Panc1 (cell line): ENCODE measurements around the gene RITA1. TPM values are rescaled to one million over a fixed set of nuclear protein-coding genes. Genes with fewer than 3 reads are reported as not detected.

ENCODE experiments used
- ATAC-seq: fragments of 200-7000 bp; cut with Tn5 transposase; 2 replicates; pipeline ENCODE4 v1.9.1; 2020; ENCODE audit warnings: mild to moderate bottlenecking, moderate library complexity
- BruUV-seq: library from RNA; stranded (reverse); fragments of 400-500 nt; replicated peaks from 2 replicates; lab custom pipeline; 2021; lab: Mats Ljungman, UMichigan
- CTCF ChIA-PET: fragments of 300-600 bp; sonication (Branson Sonifier 250); formaldehyde crosslinking; loops from one replicate; lab custom pipeline; 2022; ENCODE audit warnings: antibody characterized with exemption; lab: Charles Lee
- POLR2A ChIA-PET: fragments of 300-600 bp; sonication (Branson Sonifier 250); formaldehyde crosslinking; loops from one replicate; lab custom pipeline; 2022; ENCODE audit warnings: antibody characterized with exemption; lab: Charles Lee
- DNase-seq: peaks from one replicate; pipeline ENCODE4 v3.0.0-alpha.2; 2010; ENCODE audit warnings: low read depth, low spot score
- H3K27ac ChIP-seq: 2 replicates; pipeline ENCODE4 v1.5.1; 2011; ENCODE audit warnings: mild to moderate bottlenecking, low read length, inconsistent platforms
- H3K27me3 ChIP-seq: fragments of 200-500 bp; sonication (Bioruptor generic); 2 replicates; pipeline ENCODE4 v1.6.0; 2014; ENCODE audit warnings: low read length, inconsistent platforms; ENCODE audit not compliant: control insufficient read depth, insufficient read depth
- H3K36me3 ChIP-seq: fragments of 200-500 bp; sonication (Bioruptor generic); 2 replicates; pipeline ENCODE4 v1.5.1; 2014; ENCODE audit warnings: inconsistent platforms, mild to moderate bottlenecking, low read length, moderate library complexity; ENCODE audit not compliant: control insufficient read depth, insufficient read depth
- H3K4me1 ChIP-seq: 2 replicates; pipeline ENCODE4 v1.5.1; 2011; ENCODE audit warnings: inconsistent platforms, mild to moderate bottlenecking, low read length, moderate library complexity; ENCODE audit not compliant: control insufficient read depth, insufficient read depth
- H3K4me3 ChIP-seq, 2 experiments: 2 replicates each; pipeline ENCODE4 v1.5.1; 2011 to 2012; ENCODE audit warnings: low read depth in 2 of 2, low read length in 2 of 2, mild to moderate bottlenecking in 2 of 2, inconsistent platforms in 1 of 2, moderate library complexity in 1 of 2
- H3K9me3 ChIP-seq: fragments of 200-500 bp; sonication (Bioruptor generic); 2 replicates; pipeline ENCODE4 v1.5.1; 2014; ENCODE audit warnings: low read depth, mild to moderate bottlenecking, inconsistent platforms, low read length, moderate library complexity; ENCODE audit not compliant: control insufficient read depth, insufficient read depth
- POLR2AphosphoS5 ChIP-seq: IDR thresholded peaks from 2 replicates; pipeline ENCODE4 v1.6.1; 2012; ENCODE audit warnings: mild to moderate bottlenecking, low read depth, low read length, moderate library complexity
- TCF7L2 ChIP-seq: IDR thresholded peaks from 2 replicates; pipeline ENCODE4 v1.6.1; 2011; ENCODE audit warnings: mild to moderate bottlenecking, low read depth, low read length, inconsistent platforms
- in situ Hi-C: cut with HindIII; loops from 2 replicates; pipeline ENCODE4 v1.10.0; 2016; ENCODE audit warnings: low sequenced_read_pairs, low pct_unique_long_range_greater_than_20kb
- intact Hi-C: fragments of 100-400 bp; cut with micrococcal nuclease; formaldehyde crosslinking; loops from one replicate; pipeline ENCODE4 v1.10.0; 2022; ENCODE audit not compliant: unreplicated experiment
- total RNA-seq: library from RNA; stranded (reverse); gene quantifications from one replicate; pipeline ENCODE4 v1.2.1, GENCODE V29; 2021; ENCODE audit not compliant: unreplicated experiment
- TF ChIP-seq, protein P1 (sequence below): fragments of 450-650 bp; IDR thresholded peaks from 2 replicates; pipeline ENCODE4 v1.5.1; 2017; ENCODE audit warnings: mild to moderate bottlenecking
- TF ChIP-seq, protein P2 (sequence below), 2 experiments: IDR thresholded peaks; 2 replicates each; pipeline ENCODE4 v1.6.1; 2011 to 2012; ENCODE audit warnings: low read depth in 2 of 2, control low read depth in 1 of 2, low read length in 1 of 2, mild to moderate bottlenecking in 1 of 2, moderate library complexity in 1 of 2; ENCODE audit not compliant: insufficient read depth in 1 of 2

The RITA1 gene
- total RNA-seq, 1 experiment from 2014 or later, result 41.0 TPM

DNA sequence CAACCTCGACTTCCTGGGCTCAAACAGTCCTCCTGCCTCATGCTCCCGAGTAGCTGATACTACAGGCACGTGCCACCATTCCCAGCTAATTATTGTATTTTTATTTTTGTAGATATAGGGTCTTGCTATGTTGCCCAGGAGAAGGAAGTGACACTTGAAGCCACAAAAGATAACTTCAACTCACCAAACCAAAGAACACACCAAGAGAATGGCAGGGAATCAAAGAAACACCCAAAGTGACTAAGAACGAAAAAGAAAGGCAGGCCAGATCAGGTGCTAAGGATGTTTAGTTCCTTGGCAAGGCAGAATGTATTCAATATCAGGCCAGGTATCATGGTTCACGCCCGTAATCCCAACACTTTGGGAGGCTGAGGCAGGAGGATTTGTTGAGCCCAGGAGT is 25.6 kb downstream of the RITA1 start:
- Histone ChIP-seq H3K4me1 (peaks cover 17% of the 10 kb centered on the region), H3K27me3 (no peaks in the 10 kb centered on the region), H3K36me3 (no peaks in the 10 kb centered on the region), H3K9me3 (no peaks in the 10 kb centered on the region), H3K4me3 (no peak overlapping the region), H3K27ac (no peak overlapping the region)
- ATAC-seq (no peak), DNase-seq (no peak)
- ChIA-PET POLR2A (interaction anchor here (1.1 kb wide), 1 partner anchor 11 kb away, joined by 9 read pairs; no protein-coding TSS in a partner anchor), CTCF (no interaction called here)
- TF ChIP-seq, protein P1, sequence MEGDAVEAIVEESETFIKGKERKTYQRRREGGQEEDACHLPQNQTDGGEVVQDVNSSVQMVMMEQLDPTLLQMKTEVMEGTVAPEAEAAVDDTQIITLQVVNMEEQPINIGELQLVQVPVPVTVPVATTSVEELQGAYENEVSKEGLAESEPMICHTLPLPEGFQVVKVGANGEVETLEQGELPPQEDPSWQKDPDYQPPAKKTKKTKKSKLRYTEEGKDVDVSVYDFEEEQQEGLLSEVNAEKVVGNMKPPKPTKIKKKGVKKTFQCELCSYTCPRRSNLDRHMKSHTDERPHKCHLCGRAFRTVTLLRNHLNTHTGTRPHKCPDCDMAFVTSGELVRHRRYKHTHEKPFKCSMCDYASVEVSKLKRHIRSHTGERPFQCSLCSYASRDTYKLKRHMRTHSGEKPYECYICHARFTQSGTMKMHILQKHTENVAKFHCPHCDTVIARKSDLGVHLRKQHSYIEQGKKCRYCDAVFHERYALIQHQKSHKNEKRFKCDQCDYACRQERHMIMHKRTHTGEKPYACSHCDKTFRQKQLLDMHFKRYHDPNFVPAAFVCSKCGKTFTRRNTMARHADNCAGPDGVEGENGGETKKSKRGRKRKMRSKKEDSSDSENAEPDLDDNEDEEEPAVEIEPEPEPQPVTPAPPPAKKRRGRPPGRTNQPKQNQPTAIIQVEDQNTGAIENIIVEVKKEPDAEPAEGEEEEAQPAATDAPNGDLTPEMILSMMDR, result no peak
- TF ChIP-seq, protein P2, sequence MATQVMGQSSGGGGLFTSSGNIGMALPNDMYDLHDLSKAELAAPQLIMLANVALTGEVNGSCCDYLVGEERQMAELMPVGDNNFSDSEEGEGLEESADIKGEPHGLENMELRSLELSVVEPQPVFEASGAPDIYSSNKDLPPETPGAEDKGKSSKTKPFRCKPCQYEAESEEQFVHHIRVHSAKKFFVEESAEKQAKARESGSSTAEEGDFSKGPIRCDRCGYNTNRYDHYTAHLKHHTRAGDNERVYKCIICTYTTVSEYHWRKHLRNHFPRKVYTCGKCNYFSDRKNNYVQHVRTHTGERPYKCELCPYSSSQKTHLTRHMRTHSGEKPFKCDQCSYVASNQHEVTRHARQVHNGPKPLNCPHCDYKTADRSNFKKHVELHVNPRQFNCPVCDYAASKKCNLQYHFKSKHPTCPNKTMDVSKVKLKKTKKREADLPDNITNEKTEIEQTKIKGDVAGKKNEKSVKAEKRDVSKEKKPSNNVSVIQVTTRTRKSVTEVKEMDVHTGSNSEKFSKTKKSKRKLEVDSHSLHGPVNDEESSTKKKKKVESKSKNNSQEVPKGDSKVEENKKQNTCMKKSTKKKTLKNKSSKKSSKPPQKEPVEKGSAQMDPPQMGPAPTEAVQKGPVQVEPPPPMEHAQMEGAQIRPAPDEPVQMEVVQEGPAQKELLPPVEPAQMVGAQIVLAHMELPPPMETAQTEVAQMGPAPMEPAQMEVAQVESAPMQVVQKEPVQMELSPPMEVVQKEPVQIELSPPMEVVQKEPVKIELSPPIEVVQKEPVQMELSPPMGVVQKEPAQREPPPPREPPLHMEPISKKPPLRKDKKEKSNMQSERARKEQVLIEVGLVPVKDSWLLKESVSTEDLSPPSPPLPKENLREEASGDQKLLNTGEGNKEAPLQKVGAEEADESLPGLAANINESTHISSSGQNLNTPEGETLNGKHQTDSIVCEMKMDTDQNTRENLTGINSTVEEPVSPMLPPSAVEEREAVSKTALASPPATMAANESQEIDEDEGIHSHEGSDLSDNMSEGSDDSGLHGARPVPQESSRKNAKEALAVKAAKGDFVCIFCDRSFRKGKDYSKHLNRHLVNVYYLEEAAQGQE (IDR thresholded peaks at IDR 0.05; ENCODE audit: insufficient read depth in 1 of 2, low read depth in 2 of 2, low read length in 1 of 2), result no peak
- no peak for TF ChIP-seq POLR2AphosphoS5
- intact Hi-C loops, result no loop called here
- BruUV-seq, result no TSS peak
- in situ Hi-C loops, result no loop called here

- Histone ChIP-seq H3K4me1 (peaks cover 17% of the 10 kb centered on the region), H3K9me3 (no peaks in the 10 kb centered on the region), H3K27me3 (no peaks in the 10 kb centered on the region), H3K36me3 (no peaks in the 10 kb centered on the region), H3K4me3 (no peak overlapping the region), H3K27ac (peak overlapping the region; percentile 70)
- in situ Hi-C loops (no loop called here), intact Hi-C loops (no loop called here)
- DNase-seq, result no peak
- peak; percentile 90 for ATAC-seq
- TF ChIP-seq, protein P2 (IDR thresholded peaks at IDR 0.05; ENCODE audit: insufficient read depth in 1 of 2, low read depth in 2 of 2, low read length in 1 of 2), result no peak
- TF ChIP-seq POLR2AphosphoS5, result peak; percentile 54; the same call in 1 of the 2 replicates
- no peak; the same call in 1 of the 2 replicates for TF ChIP-seq TCF7L2
- TF ChIP-seq, protein P1, result no peak
- CTCF ChIA-PET, result no interaction called here
- POLR2A ChIA-PET, result no interaction called here
- BruUV-seq, result no TSS peak
These were observed 29.4 kb downstream of the RITA1 start for GRCh38 chr12:113214895-113215400.
